DND-41 (cell line): ENCODE results near the gene BAHCC1.

ENCODE experiments used
- EZH2 ChIP-seq: IDR thresholded peaks from 3 replicates; pipeline ENCODE4 v1.6.1; 2012; ENCODE audit warnings: borderline replicate concordance, low read depth, mild to moderate bottlenecking, moderate library complexity, low read length, inconsistent platforms; ENCODE audit not compliant: severe bottlenecking
- TF ChIP-seq, protein P1 (sequence below): IDR thresholded peaks from 2 replicates; pipeline ENCODE4 v1.5.1; 2012; ENCODE audit warnings: borderline replicate concordance, low read length, moderate library complexity, mild to moderate bottlenecking; ENCODE audit not compliant: poor library complexity, severe bottlenecking; ENCODE audit errors: extremely low read depth

DNA sequence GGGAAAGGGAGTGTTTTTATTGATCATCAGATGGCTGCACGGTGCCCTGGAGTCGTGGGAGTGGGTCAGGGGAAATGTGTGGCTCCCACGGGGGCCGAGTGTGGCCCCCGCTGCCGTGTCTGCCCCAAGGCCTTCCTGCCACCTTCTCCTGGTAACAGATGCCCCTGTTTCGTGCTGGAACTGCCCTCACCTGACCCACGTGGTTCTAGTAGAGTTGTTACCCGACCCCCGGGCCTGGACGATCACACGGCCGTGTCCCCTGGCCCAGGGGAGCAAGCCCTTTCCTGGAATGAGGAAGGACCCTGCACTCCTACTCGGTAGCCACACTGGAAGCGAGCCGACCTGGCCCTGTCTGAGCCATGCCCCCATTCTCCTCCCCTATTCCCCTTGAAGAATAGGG is 79.7 kb downstream of the BAHCC1 start:
- TF ChIP-seq, protein P1, sequence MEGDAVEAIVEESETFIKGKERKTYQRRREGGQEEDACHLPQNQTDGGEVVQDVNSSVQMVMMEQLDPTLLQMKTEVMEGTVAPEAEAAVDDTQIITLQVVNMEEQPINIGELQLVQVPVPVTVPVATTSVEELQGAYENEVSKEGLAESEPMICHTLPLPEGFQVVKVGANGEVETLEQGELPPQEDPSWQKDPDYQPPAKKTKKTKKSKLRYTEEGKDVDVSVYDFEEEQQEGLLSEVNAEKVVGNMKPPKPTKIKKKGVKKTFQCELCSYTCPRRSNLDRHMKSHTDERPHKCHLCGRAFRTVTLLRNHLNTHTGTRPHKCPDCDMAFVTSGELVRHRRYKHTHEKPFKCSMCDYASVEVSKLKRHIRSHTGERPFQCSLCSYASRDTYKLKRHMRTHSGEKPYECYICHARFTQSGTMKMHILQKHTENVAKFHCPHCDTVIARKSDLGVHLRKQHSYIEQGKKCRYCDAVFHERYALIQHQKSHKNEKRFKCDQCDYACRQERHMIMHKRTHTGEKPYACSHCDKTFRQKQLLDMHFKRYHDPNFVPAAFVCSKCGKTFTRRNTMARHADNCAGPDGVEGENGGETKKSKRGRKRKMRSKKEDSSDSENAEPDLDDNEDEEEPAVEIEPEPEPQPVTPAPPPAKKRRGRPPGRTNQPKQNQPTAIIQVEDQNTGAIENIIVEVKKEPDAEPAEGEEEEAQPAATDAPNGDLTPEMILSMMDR: no peak
- TF ChIP-seq EZH2: no peak
